ENCODE results near the gene SPIC. TPM values are rescaled to one million over a fixed set of nuclear protein-coding genes. Genes with fewer than 3 reads are reported as not detected.
"Not testable (repeated sequence)": the region's sequence is repeated elsewhere in the genome, so short reads cannot be mapped to it uniquely, and the experiment has no call there.

The SPIC gene
- total RNA-seq, 2 donors from 2014 or later, result not detected

DNA sequence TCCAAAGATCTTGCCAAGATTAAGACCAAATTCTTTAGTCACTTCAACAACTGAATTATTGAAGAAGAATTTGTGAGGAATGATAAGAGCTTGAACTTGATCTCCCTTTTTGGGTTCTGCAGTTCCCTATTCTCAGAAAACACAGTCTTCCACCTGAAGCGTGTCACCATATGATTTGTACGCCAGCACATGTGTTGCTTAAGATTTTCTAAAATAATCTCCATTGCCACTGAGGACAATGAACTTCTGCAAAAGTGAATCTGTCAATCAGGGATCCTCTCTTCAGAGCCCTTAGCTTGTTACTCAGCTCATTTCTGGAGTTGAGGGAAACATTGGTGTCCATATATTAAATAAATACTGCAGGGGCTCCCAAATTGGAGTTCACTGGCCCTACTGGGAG lies 4.2 kb upstream of the SPIC start:
- H3K4me3 ChIP-seq, result no peak overlapping the region
- 77 to 94% methylated on average over 2 of the region's 2 CpGs for whole genome bisulfite sequencing, 2 donors
- H3K9me3 ChIP-seq, result no peaks in the 10 kb centered on the region
- intact Hi-C loops (cut with DNase I), result no loop called here
- ATAC-seq (no peak), DNase-seq (no peak)
- H3K27me3 ChIP-seq, result no peaks in the 10 kb centered on the region
- no peaks in the 10 kb centered on the region for H3K36me3 ChIP-seq (replicated peaks in 1 of 2; ENCODE audit: insufficient read depth in 1 of 2, low read depth in 2 of 2)
- TF ChIP-seq, protein P1, sequence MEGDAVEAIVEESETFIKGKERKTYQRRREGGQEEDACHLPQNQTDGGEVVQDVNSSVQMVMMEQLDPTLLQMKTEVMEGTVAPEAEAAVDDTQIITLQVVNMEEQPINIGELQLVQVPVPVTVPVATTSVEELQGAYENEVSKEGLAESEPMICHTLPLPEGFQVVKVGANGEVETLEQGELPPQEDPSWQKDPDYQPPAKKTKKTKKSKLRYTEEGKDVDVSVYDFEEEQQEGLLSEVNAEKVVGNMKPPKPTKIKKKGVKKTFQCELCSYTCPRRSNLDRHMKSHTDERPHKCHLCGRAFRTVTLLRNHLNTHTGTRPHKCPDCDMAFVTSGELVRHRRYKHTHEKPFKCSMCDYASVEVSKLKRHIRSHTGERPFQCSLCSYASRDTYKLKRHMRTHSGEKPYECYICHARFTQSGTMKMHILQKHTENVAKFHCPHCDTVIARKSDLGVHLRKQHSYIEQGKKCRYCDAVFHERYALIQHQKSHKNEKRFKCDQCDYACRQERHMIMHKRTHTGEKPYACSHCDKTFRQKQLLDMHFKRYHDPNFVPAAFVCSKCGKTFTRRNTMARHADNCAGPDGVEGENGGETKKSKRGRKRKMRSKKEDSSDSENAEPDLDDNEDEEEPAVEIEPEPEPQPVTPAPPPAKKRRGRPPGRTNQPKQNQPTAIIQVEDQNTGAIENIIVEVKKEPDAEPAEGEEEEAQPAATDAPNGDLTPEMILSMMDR (IDR thresholded peaks at IDR 0.05), result no peak
- TF ChIP-seq POLR2A (IDR thresholded peaks at IDR 0.05), result no peak
- no peaks in the 10 kb centered on the region for H3K4me1 ChIP-seq
- H3K27ac ChIP-seq, result no peak overlapping the region

DNA sequence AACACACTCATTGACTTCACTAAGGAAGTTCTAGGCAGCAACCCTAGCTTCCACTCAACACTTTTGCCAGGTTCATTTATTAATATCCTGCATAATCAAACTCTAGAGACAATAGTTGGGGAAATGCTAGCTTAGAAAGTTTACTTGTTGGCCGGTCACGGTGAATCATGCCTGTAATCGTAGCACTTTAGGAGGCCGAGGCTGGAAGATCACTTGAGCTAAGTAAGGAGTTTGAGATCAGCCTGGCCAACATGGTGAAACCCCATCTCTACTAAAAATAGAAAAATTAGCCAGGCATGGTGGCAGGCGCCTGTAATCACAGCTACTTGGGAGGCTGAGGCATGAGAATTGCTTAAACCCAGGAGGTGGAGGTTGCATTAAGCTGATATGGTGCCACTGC lies 3.3 kb upstream of the SPIC start:
- 98% methylated on average over 5 of the region's 5 CpGs for WGBS, 2 donors
- intact Hi-C loops (cut with DNase I); H3K36me3 ChIP-seq (replicated peaks in 1 of 2; ENCODE audit: insufficient read depth in 1 of 2, low read depth in 2 of 2); H3K27me3 ChIP-seq; ATAC-seq; H3K27ac ChIP-seq; DNase-seq; H3K4me3 ChIP-seq; H3K4me1 ChIP-seq; H3K9me3 ChIP-seq: not testable (repeated sequence)

DNA sequence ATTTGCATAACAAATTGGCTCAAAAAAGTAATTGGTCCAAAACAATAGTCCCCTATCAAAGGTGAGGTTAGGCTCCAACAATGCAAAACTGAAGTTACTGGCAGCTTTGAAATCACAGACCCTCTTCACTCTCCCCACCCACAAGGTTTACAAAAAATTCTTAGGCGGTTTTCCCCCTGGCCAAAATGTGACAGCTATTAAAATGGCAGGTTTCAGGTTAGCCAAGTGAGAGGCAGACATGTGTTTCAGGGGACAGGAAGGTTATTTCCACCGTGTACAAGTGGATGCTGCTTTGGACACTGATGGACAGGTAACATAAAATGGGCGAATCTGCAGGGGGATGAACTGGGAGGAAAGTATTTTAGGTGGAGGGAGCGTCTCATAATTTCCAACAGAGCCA lies 888 bp upstream of the SPIC start:
- H3K4me3 ChIP-seq, result no peak overlapping the region
- no peak for DNase-seq
- WGBS, 2 donors, result 63 to 72% methylated on average over 4 of the region's 4 CpGs
- intact Hi-C loops (cut with DNase I), result no loop called here
- H3K27ac ChIP-seq, result no peak overlapping the region
- H3K36me3 ChIP-seq (replicated peaks in 1 of 2; ENCODE audit: insufficient read depth in 1 of 2, low read depth in 2 of 2), result no peaks in the 10 kb centered on the region
- H3K4me1 ChIP-seq, result no peaks in the 10 kb centered on the region
- no peaks in the 10 kb centered on the region for H3K27me3 ChIP-seq
- ATAC-seq, result no peak
- no peak for TF ChIP-seq POLR2A (IDR thresholded peaks at IDR 0.05)
- TF ChIP-seq, protein P1 (IDR thresholded peaks at IDR 0.05), result no peak
- H3K9me3 ChIP-seq, result no peaks in the 10 kb centered on the region

DNA sequence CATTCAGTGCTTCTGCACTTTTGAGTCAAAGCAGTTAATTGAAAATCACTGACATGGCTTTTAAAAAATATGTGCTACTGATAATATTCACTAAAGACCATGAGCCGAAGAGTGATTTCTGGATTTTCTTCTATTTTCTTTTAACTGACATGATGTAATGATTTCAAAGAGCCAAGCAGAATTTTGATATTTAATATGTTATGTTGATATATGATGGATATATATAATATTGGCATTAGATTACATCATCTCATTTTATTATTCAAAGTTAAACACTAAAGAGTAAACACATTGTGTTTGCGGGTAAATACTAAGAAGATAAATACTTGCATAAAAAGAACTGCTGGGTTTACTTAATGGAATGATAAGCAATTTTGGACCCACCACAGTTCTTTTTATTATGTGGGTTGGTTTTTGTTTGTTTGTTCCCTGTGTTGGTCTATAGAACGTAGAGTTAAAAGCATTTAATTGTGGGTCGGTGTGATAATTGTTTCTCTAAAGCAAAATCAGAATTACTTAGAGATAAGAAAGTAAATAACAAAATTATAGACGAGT lies 692 bp downstream of the SPIC start:
- TF ChIP-seq, protein P1 (IDR thresholded peaks at IDR 0.05), result no peak
- TF ChIP-seq POLR2A (IDR thresholded peaks at IDR 0.05), result no peak
- ATAC-seq (no peak), DNase-seq (no peak)
- no peaks in the 10 kb centered on the region for H3K4me1 ChIP-seq
- no peak overlapping the region for H3K4me3 ChIP-seq
- H3K9me3 ChIP-seq, result no peaks in the 10 kb centered on the region
- no peak overlapping the region for H3K27ac ChIP-seq
- 33 to 34% methylated on average over 5 of the region's 5 CpGs for WGBS, 2 donors
- intact Hi-C loops (cut with DNase I), result no loop called here
- no peaks in the 10 kb centered on the region for H3K27me3 ChIP-seq
- no peaks in the 10 kb centered on the region for H3K36me3 ChIP-seq (replicated peaks in 1 of 2; ENCODE audit: insufficient read depth in 1 of 2, low read depth in 2 of 2)

DNA sequence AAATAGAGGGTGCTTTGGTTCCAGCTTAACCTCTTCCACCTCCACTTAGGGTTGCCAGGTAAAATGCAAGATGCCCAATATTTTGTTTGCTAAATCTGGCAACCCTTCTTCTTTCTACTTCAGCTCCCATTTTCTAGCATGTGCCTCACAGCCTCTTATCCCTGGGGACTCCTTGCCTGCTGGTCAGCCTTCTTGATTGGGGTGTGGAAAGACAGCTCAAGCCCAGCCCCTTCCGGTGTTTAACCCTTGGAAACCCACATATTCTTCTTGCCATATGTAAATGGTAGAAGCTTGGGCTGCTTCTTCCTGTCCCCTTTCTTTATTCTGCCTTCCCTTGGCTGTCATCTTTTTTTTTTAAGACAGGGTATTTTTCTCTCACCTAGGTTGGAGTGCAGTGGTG lies 5.7 kb downstream of the SPIC start:
- H3K4me1 ChIP-seq, result no peaks in the 10 kb centered on the region
- TF ChIP-seq, protein P1 (IDR thresholded peaks at IDR 0.05), result no peak
- TF ChIP-seq POLR2A (IDR thresholded peaks at IDR 0.05), result no peak
- H3K27ac ChIP-seq, result no peak overlapping the region
- intact Hi-C loops (cut with DNase I), result no loop called here
- 43 to 50% methylated on average over 1 of the region's 1 CpG for WGBS, 2 donors
- no peak overlapping the region for H3K4me3 ChIP-seq
- ATAC-seq, result no peak
- H3K9me3 ChIP-seq, result no peaks in the 10 kb centered on the region
- H3K27me3 ChIP-seq, result no peaks in the 10 kb centered on the region
- DNase-seq, result no peak
- no peaks in the 10 kb centered on the region for H3K36me3 ChIP-seq (replicated peaks in 1 of 2; ENCODE audit: insufficient read depth in 1 of 2, low read depth in 2 of 2)

Data from body of pancreas (tissue), 4 donors.